ENCODE results near the gene TGFBR2.

Gene TGFBR2

DNA sequence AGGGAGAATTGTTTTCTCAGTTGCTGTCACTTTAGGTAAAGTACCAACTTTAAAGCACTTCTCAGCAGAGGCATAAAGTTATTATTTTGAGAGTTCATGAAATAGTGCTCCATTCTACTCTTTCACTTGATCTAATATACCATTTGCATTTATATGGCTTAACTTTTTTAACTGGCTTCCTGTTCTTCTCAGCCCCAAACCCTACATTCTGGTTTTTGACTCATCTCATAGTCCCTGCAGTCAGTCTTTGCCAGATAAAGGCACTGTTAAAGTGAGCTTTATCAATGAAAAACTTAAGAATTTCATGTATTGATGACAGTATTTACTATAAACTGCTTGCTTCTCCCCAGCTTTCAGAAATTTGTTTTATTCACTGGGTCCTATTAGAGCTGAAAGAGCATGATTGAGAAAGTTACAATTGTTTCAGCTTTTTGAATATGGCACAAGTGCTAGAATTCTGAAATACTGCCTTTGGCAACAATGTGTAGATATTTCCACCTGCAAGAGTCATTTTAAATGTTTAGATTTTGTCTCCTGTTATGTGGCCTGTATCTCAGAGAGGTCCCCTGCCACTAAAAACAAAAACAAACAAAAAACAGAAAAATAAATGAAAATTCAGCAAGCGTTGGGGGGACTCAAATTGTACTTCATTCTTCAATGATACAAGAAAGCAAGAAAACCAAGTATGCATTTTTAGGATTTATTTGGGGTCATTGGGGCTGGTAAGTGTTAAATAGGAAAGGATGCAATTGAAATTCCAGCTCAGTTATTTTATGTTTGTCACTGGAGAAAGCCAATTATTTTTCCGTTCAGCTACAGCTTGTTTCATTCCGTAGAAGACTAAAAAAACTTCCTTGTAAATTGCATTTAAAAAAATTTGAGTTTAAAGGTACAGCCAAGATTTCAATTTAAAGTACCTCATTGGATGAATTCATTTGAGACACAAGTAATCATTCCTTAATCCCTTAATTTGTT, 28.6 kb downstream of the TGFBR2 start:
- no CpG with 5 or more reads among the region's 3 CpGs for WGBS (ENCODE audit: insufficient coverage, insufficient read length)
- H3K27me3 ChIP-seq (ENCODE audit: control insufficient read depth, insufficient read depth, low read length) = no peaks in the 10 kb centered on the region
- H3K9me3 ChIP-seq (ENCODE audit: control insufficient read depth, insufficient read depth, low read length) = no peaks in the 10 kb centered on the region
- no peak overlapping the region for H3K4me3 ChIP-seq (ENCODE audit: low read length)
- H3K36me3 ChIP-seq (ENCODE audit: control insufficient read depth, insufficient read depth, low read length) = no peaks in the 10 kb centered on the region
- no peak overlapping the region for H3K27ac ChIP-seq (ENCODE audit: low read length)
- H3K4me1 ChIP-seq (ENCODE audit: control insufficient read depth, insufficient read depth, low read length) = no peaks in the 10 kb centered on the region
- no peak for DNase-seq (ENCODE audit: low read depth, low spot score)

DNA sequence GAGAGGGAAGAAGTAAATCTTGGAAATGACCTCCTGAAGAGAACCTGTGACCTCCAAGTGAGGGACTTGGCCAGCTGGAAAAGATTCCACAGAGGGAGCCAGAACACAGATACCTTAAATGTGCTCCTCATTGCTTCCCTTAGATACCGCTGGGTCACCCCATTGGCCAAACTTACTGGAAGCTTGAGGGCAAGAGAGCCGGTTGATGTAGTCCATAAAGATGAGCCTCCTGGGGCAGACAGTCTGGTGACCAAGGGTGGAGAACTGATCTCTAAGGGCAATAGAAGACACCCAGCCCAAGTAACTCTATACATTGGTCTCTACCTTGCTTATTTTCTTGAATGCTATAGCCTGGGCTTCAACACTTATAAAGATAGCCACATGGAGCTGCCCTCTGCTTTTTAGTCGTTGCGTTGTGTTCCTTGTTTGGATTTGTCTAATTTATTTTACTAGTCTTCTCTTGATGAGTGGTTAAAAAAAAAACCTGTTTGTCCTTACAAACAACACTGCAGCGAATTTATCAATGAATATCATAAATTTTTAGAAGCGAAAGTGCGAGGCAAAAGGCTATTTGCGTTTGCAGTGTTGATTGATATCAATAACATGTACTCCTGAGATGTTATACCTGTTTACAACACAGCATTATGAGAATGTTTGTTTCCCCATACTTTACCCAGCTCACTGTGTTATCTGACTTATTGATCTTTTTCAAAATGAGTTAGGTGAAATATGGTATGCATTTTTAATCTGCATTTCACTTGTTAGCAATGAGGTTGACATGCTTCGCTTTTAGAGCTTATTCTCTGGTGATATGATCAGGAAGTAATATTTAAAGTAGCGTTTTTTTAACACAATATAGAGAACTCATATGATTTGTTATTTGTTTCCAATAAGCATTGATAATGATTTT, 31.2 kb downstream of the TGFBR2 start:
- no peaks in the 10 kb centered on the region for H3K4me1 ChIP-seq (ENCODE audit: control insufficient read depth, insufficient read depth, low read length)
- no CpG with 5 or more reads among the region's 10 CpGs for WGBS (ENCODE audit: insufficient coverage, insufficient read length)
- no peak overlapping the region for H3K4me3 ChIP-seq (ENCODE audit: low read length)
- no peak overlapping the region for H3K27ac ChIP-seq (ENCODE audit: low read length)
- H3K27me3 ChIP-seq (ENCODE audit: control insufficient read depth, insufficient read depth, low read length) = no peaks in the 10 kb centered on the region
- no peaks in the 10 kb centered on the region for H3K36me3 ChIP-seq (ENCODE audit: control insufficient read depth, insufficient read depth, low read length)
- no peak for DNase-seq (ENCODE audit: low read depth, low spot score)
- no peaks in the 10 kb centered on the region for H3K9me3 ChIP-seq (ENCODE audit: control insufficient read depth, insufficient read depth, low read length)

DNA sequence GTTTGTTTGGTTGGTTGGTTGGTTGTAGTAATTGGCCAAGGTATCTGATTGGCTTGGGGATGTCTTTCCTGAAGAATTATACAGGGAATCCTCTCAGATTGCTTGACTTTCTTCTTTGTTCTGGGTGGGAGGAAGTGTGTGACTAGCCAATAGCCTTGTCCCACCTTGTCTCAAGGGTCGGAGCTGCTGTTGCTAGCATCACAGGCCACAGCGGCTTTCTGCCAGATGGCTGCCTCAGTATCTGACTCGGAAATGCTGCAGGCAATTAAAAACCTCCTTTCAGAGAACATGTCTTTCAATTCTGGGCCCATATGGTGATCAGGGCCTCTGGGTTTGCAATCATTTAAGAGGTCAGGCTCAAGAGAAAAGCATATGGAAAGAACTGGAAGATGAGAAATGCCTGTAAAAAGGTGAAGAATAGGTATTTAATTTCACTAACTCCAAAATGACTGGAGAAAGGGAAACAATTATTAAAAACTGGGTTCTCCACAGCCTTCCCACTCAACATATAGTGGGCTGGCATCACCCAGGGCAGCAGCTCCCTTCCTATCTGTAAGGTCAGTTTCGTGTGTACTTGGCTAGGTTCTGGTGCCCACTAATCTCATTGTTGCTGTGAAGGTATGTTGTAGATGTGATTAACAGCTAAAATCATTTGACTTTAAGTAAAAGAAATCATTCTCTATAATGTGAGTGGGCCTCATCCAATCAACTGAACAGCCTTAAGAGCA, 32.4 kb downstream of the TGFBR2 start:
- H3K36me3 ChIP-seq (ENCODE audit: control insufficient read depth, insufficient read depth, low read length) = no peaks in the 10 kb centered on the region
- no peaks in the 10 kb centered on the region for H3K27me3 ChIP-seq (ENCODE audit: control insufficient read depth, insufficient read depth, low read length)
- no peaks in the 10 kb centered on the region for H3K9me3 ChIP-seq (ENCODE audit: control insufficient read depth, insufficient read depth, low read length)
- H3K4me1 ChIP-seq (ENCODE audit: control insufficient read depth, insufficient read depth, low read length) = no peaks in the 10 kb centered on the region
- no CpG with 5 or more reads among the region's 4 CpGs for WGBS (ENCODE audit: insufficient coverage, insufficient read length)
- H3K4me3 ChIP-seq (ENCODE audit: low read length) = no peak overlapping the region
- no peak overlapping the region for H3K27ac ChIP-seq (ENCODE audit: low read length)
- DNase-seq (ENCODE audit: low read depth, low spot score) = no peak

DNA sequence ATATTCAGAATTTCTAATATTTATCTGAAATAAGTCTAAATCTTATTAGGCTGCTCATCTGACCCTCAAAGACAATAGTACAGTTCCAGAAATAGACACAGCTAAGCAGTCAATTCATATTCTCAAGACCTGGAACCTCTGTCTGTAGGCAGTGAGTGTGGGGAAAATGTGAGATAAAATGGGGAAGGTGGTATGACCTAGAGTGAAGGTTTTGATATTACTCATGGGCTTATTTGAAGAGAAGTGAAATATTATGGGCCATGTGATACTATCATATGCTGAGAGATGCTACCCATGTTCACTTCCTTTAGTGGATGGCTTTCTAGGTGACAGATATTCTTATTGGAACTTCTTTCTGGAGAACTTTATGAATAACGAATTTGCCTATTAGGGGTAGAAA, 33.5 kb downstream of the TGFBR2 start:
- no peaks in the 10 kb centered on the region for H3K36me3 ChIP-seq (ENCODE audit: control insufficient read depth, insufficient read depth, low read length)

DNA sequence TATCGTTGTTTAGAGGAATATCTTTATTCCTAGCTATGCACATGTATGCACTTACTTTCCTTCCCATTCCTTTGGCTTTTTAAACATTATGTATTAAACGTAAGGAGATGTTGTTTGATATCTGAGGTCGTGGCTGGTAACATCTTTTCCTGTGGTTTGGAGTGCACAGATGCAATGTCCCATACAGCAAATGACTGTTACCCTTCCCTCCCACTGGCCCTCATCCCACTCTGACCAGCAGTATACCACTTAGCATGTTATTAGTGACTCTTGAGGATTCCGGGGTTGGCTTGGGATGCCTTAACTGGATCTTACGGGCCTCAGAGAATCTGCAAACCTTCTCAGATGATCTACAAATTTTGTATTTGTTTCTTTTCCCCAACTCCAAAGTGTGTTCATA, 34.5 kb downstream of the TGFBR2 start:
- Histone ChIP-seq H3K36me3 (ENCODE audit: control insufficient read depth, insufficient read depth, low read length) (no peaks in the 10 kb centered on the region), H3K27ac (ENCODE audit: low read length) (no peak overlapping the region), H3K9me3 (ENCODE audit: control insufficient read depth, insufficient read depth, low read length) (no peaks in the 10 kb centered on the region), H3K4me1 (ENCODE audit: control insufficient read depth, insufficient read depth, low read length) (no peaks in the 10 kb centered on the region), H3K27me3 (ENCODE audit: control insufficient read depth, insufficient read depth, low read length) (no peaks in the 10 kb centered on the region), H3K4me3 (ENCODE audit: low read length) (no peak overlapping the region)
- no peak for DNase-seq (ENCODE audit: low read depth, low spot score)
- WGBS (ENCODE audit: insufficient coverage, insufficient read length) = 100% methylated on average over 1 of the region's 5 CpGs

More for the DNA sequence above, 33.5 kb downstream of the TGFBR2 start:
- H3K27ac ChIP-seq (ENCODE audit: low read length) = no peak overlapping the region
- no peaks in the 10 kb centered on the region for H3K4me1 ChIP-seq (ENCODE audit: control insufficient read depth, insufficient read depth, low read length)
- WGBS (ENCODE audit: insufficient coverage, insufficient read length) = no CpG with 5 or more reads among the region's 1 CpG
- no peak for DNase-seq (ENCODE audit: low read depth, low spot score)
- H3K4me3 ChIP-seq (ENCODE audit: low read length) = no peak overlapping the region
- no peaks in the 10 kb centered on the region for H3K27me3 ChIP-seq (ENCODE audit: control insufficient read depth, insufficient read depth, low read length)
- H3K9me3 ChIP-seq (ENCODE audit: control insufficient read depth, insufficient read depth, low read length) = no peaks in the 10 kb centered on the region

DNA sequence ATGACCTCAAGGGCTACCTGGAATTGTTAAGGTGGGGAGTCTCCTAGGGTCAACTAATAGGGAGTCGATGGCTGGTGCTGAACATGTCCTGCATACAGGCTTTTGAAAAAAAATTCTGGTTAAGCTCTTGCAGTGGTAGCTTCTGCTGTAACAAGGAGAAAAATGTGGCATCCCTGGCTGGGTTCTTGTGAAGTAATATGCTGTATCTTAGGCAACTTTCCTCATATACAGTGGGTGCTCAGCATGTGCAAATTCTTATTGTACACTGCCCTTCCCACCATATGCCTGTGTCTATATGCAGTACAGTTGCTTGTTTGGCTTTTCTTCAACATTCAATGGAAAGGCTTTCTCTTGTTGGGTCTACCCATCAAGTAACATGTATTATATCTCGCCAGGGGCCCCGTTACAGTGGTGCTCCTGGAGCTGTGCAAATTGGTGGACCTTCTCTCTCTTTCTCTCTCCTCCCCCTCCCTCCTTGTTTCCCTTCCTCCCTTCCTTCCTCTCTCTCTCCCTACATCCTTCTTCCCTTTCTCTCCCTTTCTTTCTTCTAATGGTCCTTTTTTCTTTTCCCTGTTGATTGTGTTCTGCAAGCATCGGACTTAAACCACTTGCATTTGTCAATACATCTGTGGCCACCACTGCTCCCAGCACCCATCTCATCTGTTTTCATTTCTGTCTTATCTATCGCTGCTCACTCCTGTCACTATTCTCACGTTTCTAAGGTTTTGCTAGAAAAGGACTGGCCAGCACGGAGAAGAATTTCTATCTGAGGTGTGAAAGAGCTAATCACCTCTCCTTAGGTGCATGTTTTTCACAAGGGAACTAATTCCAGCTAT, 35.2 kb downstream of the TGFBR2 start:
- Histone ChIP-seq H3K27ac (ENCODE audit: low read length) (no peak overlapping the region), H3K9me3 (ENCODE audit: control insufficient read depth, insufficient read depth, low read length) (no peaks in the 10 kb centered on the region), H3K36me3 (ENCODE audit: control insufficient read depth, insufficient read depth, low read length) (no peaks in the 10 kb centered on the region), H3K4me1 (ENCODE audit: control insufficient read depth, insufficient read depth, low read length) (no peaks in the 10 kb centered on the region), H3K4me3 (ENCODE audit: low read length) (no peak overlapping the region), H3K27me3 (ENCODE audit: control insufficient read depth, insufficient read depth, low read length) (no peaks in the 10 kb centered on the region)
- no CpG with 5 or more reads among the region's 7 CpGs for WGBS (ENCODE audit: insufficient coverage, insufficient read length)
- DNase-seq (ENCODE audit: low read depth, low spot score) = no peak

DNA sequence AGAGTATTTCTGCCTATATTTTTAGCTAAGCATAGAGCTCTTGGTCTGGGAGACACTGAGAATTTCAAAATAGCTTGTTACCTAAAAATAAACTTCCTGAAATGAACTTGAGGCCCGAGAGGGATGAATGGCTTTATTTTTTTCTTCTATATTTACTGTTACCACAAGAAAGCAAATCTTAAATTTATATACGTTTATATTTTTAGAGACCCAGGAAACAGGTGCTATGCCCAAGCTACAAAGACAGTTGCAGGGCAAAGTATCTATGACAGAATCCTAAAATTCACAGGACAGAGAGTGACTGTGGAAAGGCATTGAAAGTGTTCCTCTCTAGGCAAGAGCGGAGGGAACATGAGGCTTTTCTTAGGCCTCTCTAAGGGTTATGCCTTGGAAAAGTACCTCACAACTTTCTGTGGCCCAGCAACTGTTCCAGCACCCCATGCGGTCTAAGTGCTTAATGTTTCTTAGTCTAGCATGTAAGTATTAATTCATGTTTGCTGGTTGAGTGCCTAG, 36.5 kb downstream of the TGFBR2 start:
- no peak for DNase-seq (ENCODE audit: low read depth, low spot score)

DNA sequence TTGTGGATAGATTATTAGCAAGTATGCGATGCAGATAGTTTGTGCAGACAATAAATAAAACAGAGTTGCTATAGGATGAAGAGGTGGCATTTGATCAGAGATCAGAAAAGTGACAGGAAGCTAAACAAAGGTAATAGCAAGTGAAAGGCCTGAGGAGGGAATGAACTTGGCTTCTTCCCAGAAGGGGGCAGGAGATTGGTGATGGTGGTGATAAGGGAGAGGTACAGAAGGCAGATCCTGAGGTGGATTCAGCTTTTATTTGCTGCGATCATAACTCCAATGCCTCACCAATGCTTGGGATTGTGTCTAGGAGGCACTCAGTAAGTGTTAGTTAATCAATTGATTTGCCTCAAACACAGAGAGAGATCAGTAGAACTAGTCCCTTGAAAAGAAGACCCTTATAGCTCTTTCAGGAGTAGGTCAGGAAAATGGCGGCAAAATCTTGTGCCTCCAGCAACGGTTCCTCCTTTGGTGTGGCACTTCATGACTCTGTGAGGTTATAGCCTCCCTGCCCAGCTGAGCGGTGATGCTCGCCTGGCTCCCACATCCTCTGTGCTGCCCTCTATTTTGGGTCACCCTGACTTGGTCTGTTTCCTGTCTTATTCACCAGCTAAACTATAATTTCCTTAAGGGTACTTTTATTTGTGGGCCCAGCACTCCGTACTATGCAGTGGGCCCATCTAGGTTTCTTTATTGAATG, 37.5 kb downstream of the TGFBR2 start:
- no CpG with 5 or more reads among the region's 7 CpGs for WGBS (ENCODE audit: insufficient coverage, insufficient read length)
- no peak overlapping the region for H3K27ac ChIP-seq (ENCODE audit: low read length)
- no peaks in the 10 kb centered on the region for H3K9me3 ChIP-seq (ENCODE audit: control insufficient read depth, insufficient read depth, low read length)

More for the DNA sequence above, 36.5 kb downstream of the TGFBR2 start:
- H3K4me3 ChIP-seq (ENCODE audit: low read length) = no peak overlapping the region
- no peaks in the 10 kb centered on the region for H3K9me3 ChIP-seq (ENCODE audit: control insufficient read depth, insufficient read depth, low read length)
- no peak overlapping the region for H3K27ac ChIP-seq (ENCODE audit: low read length)
- no CpG with 5 or more reads among the region's 4 CpGs for WGBS (ENCODE audit: insufficient coverage, insufficient read length)
- H3K27me3 ChIP-seq (ENCODE audit: control insufficient read depth, insufficient read depth, low read length) = no peaks in the 10 kb centered on the region
- no peaks in the 10 kb centered on the region for H3K36me3 ChIP-seq (ENCODE audit: control insufficient read depth, insufficient read depth, low read length)
- no peaks in the 10 kb centered on the region for H3K4me1 ChIP-seq (ENCODE audit: control insufficient read depth, insufficient read depth, low read length)

DNA sequence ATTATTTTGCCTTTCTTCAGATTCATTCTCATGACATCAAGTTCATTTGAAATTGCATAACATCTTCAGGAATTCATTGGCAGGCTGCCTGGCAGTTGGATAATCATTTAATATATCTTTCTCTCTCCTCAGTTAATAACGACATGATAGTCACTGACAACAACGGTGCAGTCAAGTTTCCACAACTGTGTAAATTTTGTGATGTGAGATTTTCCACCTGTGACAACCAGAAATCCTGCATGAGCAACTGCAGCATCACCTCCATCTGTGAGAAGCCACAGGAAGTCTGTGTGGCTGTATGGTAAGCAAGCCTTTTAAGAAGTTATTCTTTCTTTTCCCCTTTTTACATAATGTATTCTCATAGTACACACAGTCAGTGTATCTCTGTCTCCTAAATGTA, 38.2 kb downstream of the TGFBR2 start:
- Histone ChIP-seq H3K4me3 (ENCODE audit: low read length) (no peak overlapping the region), H3K9me3 (ENCODE audit: control insufficient read depth, insufficient read depth, low read length) (no peaks in the 10 kb centered on the region), H3K27me3 (ENCODE audit: control insufficient read depth, insufficient read depth, low read length) (no peaks in the 10 kb centered on the region), H3K27ac (ENCODE audit: low read length) (no peak overlapping the region), H3K4me1 (ENCODE audit: control insufficient read depth, insufficient read depth, low read length) (no peaks in the 10 kb centered on the region), H3K36me3 (ENCODE audit: control insufficient read depth, insufficient read depth, low read length) (no peaks in the 10 kb centered on the region)
- no CpG with 5 or more reads among the region's 2 CpGs for WGBS (ENCODE audit: insufficient coverage, insufficient read length)
- DNase-seq (ENCODE audit: low read depth, low spot score) = no peak

More for the DNA sequence above, 37.5 kb downstream of the TGFBR2 start:
- DNase-seq (ENCODE audit: low read depth, low spot score) = no peak
- no peaks in the 10 kb centered on the region for H3K4me1 ChIP-seq (ENCODE audit: control insufficient read depth, insufficient read depth, low read length)
- H3K4me3 ChIP-seq (ENCODE audit: low read length) = no peak overlapping the region
- no peaks in the 10 kb centered on the region for H3K36me3 ChIP-seq (ENCODE audit: control insufficient read depth, insufficient read depth, low read length)
- H3K27me3 ChIP-seq (ENCODE audit: control insufficient read depth, insufficient read depth, low read length) = no peaks in the 10 kb centered on the region

All from iPS DF 6.9 (cell line).